Epithelial cell of esophagus (primary cell): ENCODE measurements around the gene UBE4B.
"Not testable (repeated sequence)": the region's sequence is repeated elsewhere in the genome, so short reads cannot be mapped to it uniquely, and the experiment has no call there.

Experiments used
- DNase-seq: peaks from one replicate; pipeline ENCODE4 v3.0.0; 2010; ENCODE audit warnings: low read depth
- H3K4me3 ChIP-seq: 2 replicates; pipeline ENCODE4 v1.5.1; 2011; ENCODE audit warnings: mild to moderate bottlenecking, low read length, control low read depth
- CTCF ChIP-seq: IDR thresholded peaks from 2 replicates; pipeline ENCODE4 v1.5.1; 2011; ENCODE audit warnings: low read depth, mild to moderate bottlenecking, low read length, control low read depth, inconsistent platforms; ENCODE audit not compliant: insufficient read depth; ENCODE audit errors: missing control alignments

Gene UBE4B

DNA sequence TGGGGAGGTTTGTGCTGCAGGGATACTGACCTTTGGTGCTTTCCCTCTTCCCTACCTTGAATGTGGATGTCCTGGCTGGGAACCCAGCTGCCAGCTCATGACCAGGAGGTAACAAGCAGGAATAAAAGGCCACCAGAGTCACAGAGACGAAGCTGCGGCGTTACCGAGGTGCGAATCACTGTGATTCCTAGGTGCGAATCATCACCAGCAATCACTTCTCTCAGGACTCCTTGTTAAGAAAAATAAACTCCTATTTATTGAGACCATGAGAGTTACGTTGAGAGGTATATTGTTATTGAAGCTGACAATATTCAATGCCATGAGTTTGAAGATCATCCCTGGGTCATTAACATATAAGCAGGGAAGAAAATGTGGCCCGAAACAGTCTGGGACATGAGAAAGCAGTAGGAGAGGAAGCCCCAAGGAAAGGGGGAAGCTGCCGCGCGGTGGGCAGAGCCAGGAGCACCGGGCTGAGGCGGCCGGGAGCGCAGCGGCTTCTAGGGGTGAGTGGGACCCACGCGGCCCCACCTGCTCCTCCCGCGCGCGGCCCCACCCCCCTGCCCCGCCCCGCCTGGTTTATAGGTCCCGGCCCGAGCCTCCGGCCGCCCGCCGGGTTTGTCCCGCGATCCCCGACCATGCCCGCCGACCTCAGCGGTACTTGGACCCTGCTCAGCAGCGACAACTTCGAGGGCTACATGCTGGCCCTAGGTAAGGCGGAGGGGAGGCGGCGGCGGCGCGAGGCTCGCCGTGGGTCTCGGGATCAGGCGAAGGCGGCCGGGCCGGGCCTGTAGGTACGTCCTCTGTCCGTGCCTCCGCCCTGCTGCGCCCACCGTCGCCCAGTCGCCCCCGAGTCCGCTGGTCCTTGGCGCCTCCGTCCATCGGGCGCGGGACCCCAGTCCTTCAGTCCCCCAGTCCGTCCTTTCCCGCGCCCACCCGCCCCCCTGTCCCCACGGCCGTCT lies 35.9 kb upstream of the UBE4B start, which contains the start of gene RBP7:
TSS of gene RBP7 (plus strand) at position 605 of the 959 bp plus-strand sequence. CDS start at position 636, 31 bp downstream.
- TF ChIP-seq CTCF = no peak
- peak within 1 kb of the TSS; percentile 24 for H3K4me3 ChIP-seq

DNA sequence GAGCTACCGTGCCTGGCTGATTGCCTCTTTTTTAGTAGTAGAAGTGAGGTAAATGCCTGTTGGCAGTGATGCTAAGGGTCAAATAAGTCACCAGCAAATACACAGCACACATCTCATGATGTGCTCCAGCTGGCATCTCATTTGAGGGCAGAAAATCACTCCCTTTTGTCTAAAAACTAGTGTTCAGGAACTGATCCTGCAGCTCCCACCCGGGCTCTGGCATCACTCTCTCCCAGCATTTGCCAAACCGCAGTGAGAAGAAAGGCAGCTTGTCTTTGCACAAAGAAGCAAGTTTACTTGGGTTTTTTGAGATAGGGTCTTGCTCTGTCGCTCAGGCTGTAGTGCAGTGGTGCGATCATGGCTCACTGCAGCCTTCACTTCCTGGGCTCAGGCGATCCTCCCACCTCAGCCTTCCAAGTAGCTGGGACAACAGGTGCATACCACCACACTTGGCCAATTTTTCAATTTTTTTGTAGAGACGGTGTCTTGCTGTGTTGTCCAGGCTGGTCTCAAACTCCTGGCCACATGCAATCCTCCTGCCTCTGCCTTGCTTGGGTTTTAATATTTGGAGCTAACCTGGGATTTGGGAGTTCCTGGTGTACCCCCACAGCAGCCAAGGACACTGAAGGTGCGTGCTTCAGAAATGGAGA lies 31.6 kb upstream of the UBE4B start:
- H3K4me3 ChIP-seq = no peak overlapping the region
- TF ChIP-seq CTCF = no peak
- DNase-seq = no peak

More for the DNA sequence above, 35.9 kb upstream of the UBE4B start, which contains the start of gene RBP7:
- DNase-seq = no peak

DNA sequence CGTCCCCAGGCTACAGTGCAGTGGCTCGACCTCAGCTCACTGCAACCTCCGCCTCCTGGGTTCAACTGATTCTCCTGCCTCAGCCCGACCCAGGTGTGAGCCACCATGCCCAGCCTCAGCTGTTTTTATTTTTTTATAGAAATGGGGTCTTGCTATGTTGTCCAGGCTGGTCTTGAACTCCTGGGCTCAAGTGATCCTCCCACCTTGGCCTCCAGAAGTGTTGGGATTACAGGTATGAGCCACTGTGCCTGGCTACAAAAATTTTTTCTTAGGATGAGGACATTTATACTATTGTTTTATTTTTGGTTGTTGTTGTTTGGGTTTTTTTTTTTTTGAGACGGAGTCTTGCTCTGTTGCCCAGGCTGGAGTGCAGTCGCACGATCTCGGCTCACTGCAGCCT lies 27.5 kb upstream of the UBE4B start:
- H3K4me3 ChIP-seq, DNase-seq: not testable (repeated sequence)

DNA sequence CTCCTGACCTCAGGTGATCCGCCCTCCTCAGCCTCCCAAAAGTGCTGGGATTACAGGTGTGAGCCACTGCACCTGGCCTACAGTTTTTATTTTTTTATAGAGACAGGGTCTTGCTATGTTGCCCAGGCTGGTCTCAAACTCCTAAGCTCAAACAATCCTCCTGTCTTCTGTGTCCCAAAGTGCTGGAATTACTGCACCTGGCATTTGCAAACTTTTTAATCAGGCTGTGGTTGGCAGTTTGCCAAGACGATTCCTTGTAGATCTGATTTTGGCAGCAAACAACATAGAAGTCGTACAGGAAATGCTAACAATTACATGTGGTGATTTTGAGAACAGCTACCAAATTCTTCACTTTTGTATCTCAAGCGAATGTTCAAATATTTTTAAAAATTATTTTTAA lies 25.6 kb upstream of the UBE4B start:
- TF ChIP-seq CTCF = no peak
- H3K4me3 ChIP-seq = no peak overlapping the region
- DNase-seq = no peak

- no peak for DNase-seq
- no peak for TF ChIP-seq CTCF
- H3K4me3 ChIP-seq = no peak overlapping the region
Measured at GRCh38 chr1:10014016-10014415, 18.7 kb upstream of the UBE4B start.

GRCh38 chr1:10019561-10019960 lies 13.2 kb upstream of the UBE4B start:
- DNase-seq = no peak
- no peak overlapping the region for H3K4me3 ChIP-seq
- TF ChIP-seq CTCF = no peak

- no peak for DNase-seq
- H3K4me3 ChIP-seq = no peak overlapping the region
- TF ChIP-seq CTCF = no peak
Measured at GRCh38 chr1:10020086-10020485, 12.7 kb upstream of the UBE4B start.

- not testable (repeated sequence) for H3K4me3 ChIP-seq, DNase-seq
Measured at GRCh38 chr1:10020678-10021077, 12.1 kb upstream of the UBE4B start.

- not testable (repeated sequence) for DNase-seq, H3K4me3 ChIP-seq
Measured at GRCh38 chr1:10021992-10022391, 10.8 kb upstream of the UBE4B start.
